HEK293 (cell line): ENCODE measurements around the gene PRCD.

Experiments
- CTCF ChIP-seq: fragments of 450-650 bp; formaldehyde crosslinking; IDR thresholded peaks from 2 replicates; pipeline ENCODE4 v1.5.1; 2016; ENCODE audit warnings: missing biosample characterization, missing genetic modification characterization
- KLF16 ChIP-seq: fragments of 450-650 bp; formaldehyde crosslinking; IDR thresholded peaks from 2 replicates; pipeline ENCODE4 v1.5.1; 2017; ENCODE audit warnings: missing biosample characterization, missing genetic modification characterization
- PBX3 ChIP-seq: sonication (generic); formaldehyde crosslinking; IDR thresholded peaks from 2 replicates; pipeline ENCODE4 v1.8.1; 2022; ENCODE audit warnings: mild to moderate bottlenecking, moderate library complexity, missing genetic modification reagents
- REST ChIP-seq: fragments of 450-650 bp; formaldehyde crosslinking; IDR thresholded peaks from 2 replicates; pipeline ENCODE4 v1.5.1; 2016; ENCODE audit warnings: missing biosample characterization, missing genetic modification characterization
- ZNF184 ChIP-seq: fragments of 450-650 bp; IDR thresholded peaks from 2 replicates; pipeline ENCODE4 v1.5.1; 2018; ENCODE audit warnings: missing biosample characterization, mild to moderate bottlenecking, missing genetic modification characterization
- ZNF426 ChIP-seq: fragments of 450-650 bp; formaldehyde crosslinking; IDR thresholded peaks from 2 replicates; pipeline ENCODE4 v1.5.1; 2017; ENCODE audit warnings: missing biosample characterization, missing genetic modification characterization, mild to moderate bottlenecking, inconsistent platforms, moderate library complexity
- ZNF530 ChIP-seq: fragments of 450-650 bp; formaldehyde crosslinking; IDR thresholded peaks from 2 replicates; pipeline ENCODE4 v1.5.1; 2016; ENCODE audit warnings: low read depth, missing biosample characterization, missing genetic modification characterization
- ZNF571 ChIP-seq: fragments of 450-650 bp; formaldehyde crosslinking; IDR thresholded peaks from 2 replicates; pipeline ENCODE4 v1.5.0; 2017; ENCODE audit warnings: missing biosample characterization, missing genetic modification characterization
- ZNF654 ChIP-seq: fragments of 450-650 bp; formaldehyde crosslinking; IDR thresholded peaks from 2 replicates; pipeline ENCODE4 v1.5.1; 2016; ENCODE audit warnings: low read depth, missing biosample characterization, missing genetic modification characterization

- TF ChIP-seq ZNF184 (tag by site-specific recombination) = no peak
- TF ChIP-seq CTCF (tag by site-specific recombination) = no peak
- TF ChIP-seq ZNF571 (tag by site-specific recombination) = no peak
- TF ChIP-seq ZNF654 (tag by site-specific recombination) = no peak
- no peak for TF ChIP-seq ZNF530 (tag by site-specific recombination)
- TF ChIP-seq KLF16 (tag by site-specific recombination) = no peak
- no peak for TF ChIP-seq PBX3 (CRISPR knock-in tag)
- TF ChIP-seq REST = no peak
- no peak for TF ChIP-seq ZNF426 (tag by site-specific recombination)
Measured at GRCh38 chr17:76537288-76537577, 2.6 kb upstream of the PRCD start.
